ELF-1 (cell line): ENCODE results near the gene SLC22A16.

Source experiments
- DNase-seq: peaks from one replicate; pipeline ENCODE4 v3.0.0-alpha.2; 2016; ENCODE audit warnings: low read depth, low spot score

Gene SLC22A16

GRCh38 chr6:110404607-110405006 is 71.8 kb downstream of the SLC22A16 start:
- no peak for DNase-seq

GRCh38 chr6:110401585-110402176 is 74.7 kb downstream of the SLC22A16 start:
- no peak for DNase-seq

- no peak for DNase-seq
Observed at GRCh38 chr6:110400208-110400607, 76.2 kb downstream of the SLC22A16 start.

GRCh38 chr6:110399219-110400071 is 77.0 kb downstream of the SLC22A16 start:
- DNase-seq: peak; percentile 37

GRCh38 chr6:110398778-110399177 is 77.6 kb downstream of the SLC22A16 start:
- DNase-seq: no peak

- DNase-seq: no peak
Observed at GRCh38 chr6:110395221-110395620, 81.2 kb downstream of the SLC22A16 start.

- no peak for DNase-seq
Observed at GRCh38 chr6:110394409-110394808, 82.0 kb downstream of the SLC22A16 start.

- DNase-seq: peak; percentile 40
Observed at GRCh38 chr6:110392727-110393126, 83.7 kb downstream of the SLC22A16 start.

GRCh38 chr6:110390404-110390803 is 86.0 kb downstream of the SLC22A16 start:
- DNase-seq: no peak

- no peak for DNase-seq
Observed at GRCh38 chr6:110389689-110390382, 86.6 kb downstream of the SLC22A16 start.

GRCh38 chr6:110387986-110388385 is 88.4 kb downstream of the SLC22A16 start:
- DNase-seq: no peak

- no peak for DNase-seq
Observed at GRCh38 chr6:110385458-110385863, 91.0 kb downstream of the SLC22A16 start.

GRCh38 chr6:110378552-110378951 is 97.9 kb downstream of the SLC22A16 start:
- peak; percentile 84 for DNase-seq
